Suprapubic skin (tissue), 4 donors: Measurements from ENCODE around the gene FLAD1.
"Not testable (repeated sequence)": the region's sequence is repeated elsewhere in the genome, so short reads cannot be mapped to it uniquely, and the experiment has no call there.

Experiments used
- CTCF ChIP-seq, 2 donors: fragments of 200-600 bp in 1 of 2; fragments of 450-650 bp in 1 of 2; sonication (generic) in 1 of 2; IDR thresholded peaks; one replicate each; pipeline ENCODE4 v1.5.1; 2016 to 2019; ENCODE audit warnings: antibody characterized with exemption in 2 of 2, mild to moderate bottlenecking in 1 of 2, moderate library complexity in 1 of 2
- POLR2A ChIP-seq, 2 donors: fragments of 450-650 bp; IDR thresholded peaks; one replicate each; pipeline ENCODE4 v1.6.1; 2017; ENCODE audit warnings: antibody characterized with exemption in 2 of 2, mild to moderate bottlenecking in 2 of 2, moderate library complexity in 2 of 2
- POLR2AphosphoS5 ChIP-seq, 3 donors: sonication (generic); formaldehyde crosslinking; IDR thresholded peaks; one replicate each; pipeline ENCODE4 v1.6.1; 2017; ENCODE audit warnings: antibody characterized with exemption in 3 of 3

GRCh38 chr1:154995301-154995983, 12.3 kb downstream of the FLAD1 start:
- TF ChIP-seq CTCF (IDR thresholded peaks at IDR 0.05), result peak in 1 of 2 donors; percentile 24
- TF ChIP-seq POLR2AphosphoS5, POLR2A (IDR thresholded peaks at IDR 0.05): not testable (repeated sequence)
